Suprapubic skin (tissue), 3 donors: ENCODE data around the gene ZMAT5.

Experiments used
- POLR2AphosphoS5 ChIP-seq, 3 donors: sonication (generic); formaldehyde crosslinking; IDR thresholded peaks; one replicate each; pipeline ENCODE4 v1.6.1; 2017; ENCODE audit warnings: antibody characterized with exemption in 3 of 3
- TF ChIP-seq, protein P1 (sequence below), 2 donors: fragments of 200-600 bp in 1 of 2; fragments of 450-650 bp in 1 of 2; sonication (generic) in 1 of 2; IDR thresholded peaks; one replicate each; pipeline ENCODE4 v1.5.1; 2016 to 2019; ENCODE audit warnings: antibody characterized with exemption in 2 of 2, mild to moderate bottlenecking in 1 of 2, moderate library complexity in 1 of 2

- TF ChIP-seq, protein P1, sequence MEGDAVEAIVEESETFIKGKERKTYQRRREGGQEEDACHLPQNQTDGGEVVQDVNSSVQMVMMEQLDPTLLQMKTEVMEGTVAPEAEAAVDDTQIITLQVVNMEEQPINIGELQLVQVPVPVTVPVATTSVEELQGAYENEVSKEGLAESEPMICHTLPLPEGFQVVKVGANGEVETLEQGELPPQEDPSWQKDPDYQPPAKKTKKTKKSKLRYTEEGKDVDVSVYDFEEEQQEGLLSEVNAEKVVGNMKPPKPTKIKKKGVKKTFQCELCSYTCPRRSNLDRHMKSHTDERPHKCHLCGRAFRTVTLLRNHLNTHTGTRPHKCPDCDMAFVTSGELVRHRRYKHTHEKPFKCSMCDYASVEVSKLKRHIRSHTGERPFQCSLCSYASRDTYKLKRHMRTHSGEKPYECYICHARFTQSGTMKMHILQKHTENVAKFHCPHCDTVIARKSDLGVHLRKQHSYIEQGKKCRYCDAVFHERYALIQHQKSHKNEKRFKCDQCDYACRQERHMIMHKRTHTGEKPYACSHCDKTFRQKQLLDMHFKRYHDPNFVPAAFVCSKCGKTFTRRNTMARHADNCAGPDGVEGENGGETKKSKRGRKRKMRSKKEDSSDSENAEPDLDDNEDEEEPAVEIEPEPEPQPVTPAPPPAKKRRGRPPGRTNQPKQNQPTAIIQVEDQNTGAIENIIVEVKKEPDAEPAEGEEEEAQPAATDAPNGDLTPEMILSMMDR (IDR thresholded peaks at IDR 0.05): no peak
- no peak for TF ChIP-seq POLR2AphosphoS5 (IDR thresholded peaks at IDR 0.05)
These were observed 33.9 kb downstream of the ZMAT5 start for GRCh38 chr22:29732883-29733282.
